Gastrocnemius medialis (tissue), 4 donors: ENCODE measurements around the gene SYNRG.
"Not testable (repeated sequence)": the region's sequence is repeated elsewhere in the genome, so short reads cannot be mapped to it uniquely, and the experiment has no call there.

ENCODE experiments used
- POLR2A ChIP-seq, 2 donors: fragments of 450-650 bp; IDR thresholded peaks; one replicate each; pipeline ENCODE4 v1.6.1; 2017; ENCODE audit warnings: antibody characterized with exemption in 2 of 2, mild to moderate bottlenecking in 2 of 2, moderate library complexity in 2 of 2
- TF ChIP-seq, protein P1 (sequence below), 5 experiments: fragments of 450-650 bp in 3 of 5; fragments of 200-600 bp in 2 of 5; sonication (generic) in 2 of 5; IDR thresholded peaks in 4 of 5; conservative IDR thresholded peaks in 1 of 5; 1 replicate in 4 of 5; 2 replicates in 1 of 5; pipeline ENCODE4 v1.5.1; 2016 to 2019; ENCODE audit warnings: antibody characterized with exemption in 5 of 5, mild to moderate bottlenecking in 3 of 5, moderate library complexity in 3 of 5

DNA sequence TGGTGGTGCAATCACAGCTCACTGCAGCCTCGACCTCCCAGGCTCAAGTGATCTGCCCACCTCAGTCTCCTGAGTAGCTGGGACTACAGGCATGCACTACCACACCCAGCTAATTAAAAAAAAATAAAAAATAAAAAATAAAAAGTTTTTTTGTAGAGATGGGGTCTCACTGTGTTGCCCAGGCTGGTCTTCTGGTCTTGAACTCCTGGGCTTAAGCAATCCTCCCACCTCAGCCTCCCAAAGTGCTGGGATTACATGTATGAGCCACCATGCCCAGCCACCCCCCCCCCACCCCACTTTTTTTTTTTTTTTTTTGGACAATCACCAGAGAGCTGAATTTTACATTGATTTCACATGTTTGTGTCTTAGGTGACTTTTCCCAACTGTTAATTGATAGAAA, 97.6 kb downstream of the SYNRG start:
- not testable (repeated sequence) for TF ChIP-seq POLR2A (IDR thresholded peaks at IDR 0.05)
- TF ChIP-seq, protein P1, sequence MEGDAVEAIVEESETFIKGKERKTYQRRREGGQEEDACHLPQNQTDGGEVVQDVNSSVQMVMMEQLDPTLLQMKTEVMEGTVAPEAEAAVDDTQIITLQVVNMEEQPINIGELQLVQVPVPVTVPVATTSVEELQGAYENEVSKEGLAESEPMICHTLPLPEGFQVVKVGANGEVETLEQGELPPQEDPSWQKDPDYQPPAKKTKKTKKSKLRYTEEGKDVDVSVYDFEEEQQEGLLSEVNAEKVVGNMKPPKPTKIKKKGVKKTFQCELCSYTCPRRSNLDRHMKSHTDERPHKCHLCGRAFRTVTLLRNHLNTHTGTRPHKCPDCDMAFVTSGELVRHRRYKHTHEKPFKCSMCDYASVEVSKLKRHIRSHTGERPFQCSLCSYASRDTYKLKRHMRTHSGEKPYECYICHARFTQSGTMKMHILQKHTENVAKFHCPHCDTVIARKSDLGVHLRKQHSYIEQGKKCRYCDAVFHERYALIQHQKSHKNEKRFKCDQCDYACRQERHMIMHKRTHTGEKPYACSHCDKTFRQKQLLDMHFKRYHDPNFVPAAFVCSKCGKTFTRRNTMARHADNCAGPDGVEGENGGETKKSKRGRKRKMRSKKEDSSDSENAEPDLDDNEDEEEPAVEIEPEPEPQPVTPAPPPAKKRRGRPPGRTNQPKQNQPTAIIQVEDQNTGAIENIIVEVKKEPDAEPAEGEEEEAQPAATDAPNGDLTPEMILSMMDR (IDR thresholded peaks at IDR 0.05 in 4 of 5, conservative IDR thresholded peaks at IDR 0.05 in 1 of 5) = not testable (repeated sequence)
